Measurements from ENCODE around the gene IQCC.

Gene IQCC

DNA sequence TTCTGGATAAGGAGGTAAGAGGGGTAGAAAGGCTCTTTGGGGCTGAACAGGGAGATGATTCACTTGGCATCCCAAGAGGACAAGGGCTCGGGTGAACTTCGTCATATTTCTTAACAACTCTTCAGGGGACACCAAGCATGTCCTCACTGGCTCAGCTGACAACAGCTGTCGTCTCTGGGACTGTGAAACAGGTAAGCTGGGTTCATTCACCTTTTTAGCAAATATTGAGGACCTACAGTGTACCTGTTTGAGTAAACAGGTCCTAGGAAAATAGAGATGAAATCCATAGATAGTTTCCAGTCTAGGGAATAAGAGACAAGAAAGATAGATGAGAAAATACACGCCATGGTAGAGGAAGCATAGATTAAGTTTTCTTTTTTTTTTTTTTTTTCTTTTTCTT, 18.8 kb downstream of the IQCC start:
- DNase-seq = no peak

DNA sequence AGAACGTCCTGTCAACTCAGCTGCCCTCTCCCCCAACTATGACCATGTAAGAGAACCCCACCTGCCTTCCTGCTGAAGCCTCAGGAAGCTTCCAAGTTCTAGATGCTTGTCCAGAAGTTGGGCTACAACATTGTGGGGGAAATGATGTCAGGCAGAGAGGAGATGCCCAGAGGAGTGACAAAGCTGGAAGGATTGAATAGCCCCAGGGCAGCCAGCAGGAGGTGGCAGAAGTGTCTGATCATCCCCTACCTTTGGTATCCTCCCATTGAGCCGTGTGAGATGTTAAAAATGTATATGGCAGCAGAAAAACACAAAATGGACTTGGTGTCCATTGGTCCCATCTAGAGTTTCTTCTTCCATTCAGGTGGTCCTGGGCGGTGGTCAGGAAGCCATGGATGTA, 23.3 kb downstream of the IQCC start:
- no peak for DNase-seq

- DNase-seq = no peak
Measured at GRCh38 chr1:32231843-32232432, 26.5 kb downstream of the IQCC start.

- no peak for DNase-seq
Measured at GRCh38 chr1:32232558-32233304, 27.3 kb downstream of the IQCC start.

GRCh38 chr1:32234792-32235191, 29.3 kb downstream of the IQCC start:
- DNase-seq = no peak

DNA sequence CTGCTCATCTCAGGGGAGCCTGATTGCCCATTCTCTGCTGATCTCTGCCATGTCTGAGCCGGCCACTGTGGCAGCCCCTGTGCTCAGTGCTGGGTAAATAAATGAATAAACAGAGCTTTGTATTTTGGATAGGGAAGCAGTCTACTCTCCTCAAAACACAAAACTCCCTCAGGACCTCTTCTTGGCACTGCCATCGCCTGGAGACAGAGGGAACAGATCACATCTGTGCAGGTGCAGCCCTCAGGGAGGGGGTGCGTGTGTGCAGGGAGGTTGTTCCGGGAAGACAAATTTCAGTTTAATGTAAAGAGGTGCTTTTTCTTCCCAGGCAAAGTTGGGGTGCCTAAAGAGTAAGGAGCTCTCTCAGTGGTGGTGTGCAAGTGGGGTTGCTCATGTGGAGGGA, 33.9 kb downstream of the IQCC start:
- no peak for DNase-seq

DNA sequence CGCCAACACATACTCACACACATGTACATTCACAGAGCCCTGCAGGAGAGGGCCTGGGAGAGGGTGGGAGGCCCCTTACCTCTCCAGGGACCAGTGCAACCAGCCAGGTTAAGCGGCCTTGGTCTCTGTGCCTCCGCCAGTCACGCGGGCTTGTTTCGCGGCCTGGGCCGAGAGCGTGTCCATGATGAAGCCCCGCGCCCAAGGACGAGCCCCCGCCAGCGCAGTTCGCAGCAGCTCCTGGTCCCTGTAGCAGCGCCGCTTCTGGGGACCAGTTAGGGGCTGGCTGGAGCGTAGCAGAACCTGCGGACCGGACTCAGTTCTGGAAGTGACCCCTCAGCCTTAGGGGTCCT, 34.3 kb downstream of the IQCC start:
- DNase-seq = peak; percentile 13

GRCh38 chr1:32240140-32240951, 34.9 kb downstream of the IQCC start:
- DNase-seq = peak; percentile 34

DNA sequence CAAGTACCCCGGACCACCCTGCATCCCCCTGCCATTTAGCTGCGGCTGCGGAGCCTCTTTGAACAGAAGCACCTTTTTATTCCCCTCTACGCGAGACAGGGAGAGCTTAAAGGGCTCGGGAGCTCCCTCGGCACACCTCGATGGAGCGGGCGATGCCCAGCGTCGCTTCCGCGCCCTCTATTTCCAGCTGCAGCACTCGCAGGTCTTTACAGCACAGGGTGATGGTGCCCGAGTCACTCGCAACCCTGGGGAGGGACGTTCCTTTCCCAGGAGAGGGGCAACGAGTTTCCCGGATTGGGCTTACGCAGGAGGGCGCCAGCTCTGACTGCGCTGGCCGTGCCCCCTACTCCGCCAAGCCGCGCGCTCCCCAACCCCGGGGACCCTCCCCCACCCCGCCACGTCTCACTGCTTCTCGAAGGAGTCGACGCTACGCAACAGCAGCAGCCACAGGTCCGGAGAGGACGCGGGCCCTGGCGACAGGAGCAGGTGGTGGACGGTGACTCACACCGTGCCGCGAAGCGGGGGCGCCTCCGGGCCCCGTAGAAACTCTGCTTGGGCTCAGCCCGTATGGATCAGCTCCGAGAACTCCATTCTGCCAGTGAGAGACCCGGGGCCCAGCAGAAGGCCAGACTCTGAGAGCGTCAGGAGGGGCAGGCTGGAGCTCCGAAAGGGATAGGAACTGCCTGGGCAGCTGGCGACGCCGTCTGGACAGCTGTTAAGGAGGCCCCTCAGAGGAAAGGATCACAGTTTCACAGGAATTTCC, 35.7 kb downstream of the IQCC start:
- DNase-seq = no peak

DNA sequence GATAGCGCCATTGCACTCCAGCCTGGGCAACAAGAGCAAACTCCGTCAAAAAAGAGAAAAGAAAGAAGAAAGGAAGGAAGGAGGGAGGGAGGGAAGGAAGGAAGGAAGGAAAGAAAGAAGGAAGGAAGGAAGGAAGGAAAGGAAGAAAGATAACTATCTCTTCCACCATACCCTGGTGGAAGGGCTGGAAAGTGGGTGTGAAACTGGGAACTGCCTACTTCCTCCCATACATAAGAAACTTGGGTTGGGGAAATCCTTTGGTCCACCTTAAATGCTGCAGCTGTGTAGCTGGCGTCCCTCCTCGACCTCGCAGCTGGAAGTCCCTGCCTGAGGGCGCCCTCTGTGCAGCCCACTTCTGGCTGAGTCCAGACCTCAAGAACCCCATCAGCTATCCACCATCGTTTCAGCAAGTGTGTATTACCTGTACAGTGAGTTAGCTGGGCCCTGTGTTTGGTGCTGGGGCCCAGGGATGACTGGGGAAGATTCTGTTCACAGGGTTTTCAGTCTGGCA, 36.9 kb downstream of the IQCC start:
- DNase-seq = no peak

DNA sequence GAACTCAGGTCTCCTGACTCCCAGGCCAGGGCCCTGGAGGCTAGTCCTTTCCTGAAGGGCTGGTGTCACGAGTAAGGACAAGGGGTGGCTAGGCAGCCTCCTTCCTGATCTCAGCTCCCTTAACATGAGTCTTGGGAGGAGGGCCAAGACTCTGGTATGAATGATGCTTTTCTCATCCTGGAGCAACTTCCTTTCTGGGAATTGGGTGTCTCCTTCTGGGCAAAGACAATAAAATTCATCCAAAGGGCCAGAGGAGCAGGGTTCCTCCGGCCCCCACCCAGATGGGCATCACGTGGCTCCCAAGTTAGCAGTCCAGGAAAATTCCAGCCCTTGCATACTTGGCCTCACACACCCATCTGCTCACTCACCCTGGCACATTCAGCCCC, 41.4 kb downstream of the IQCC start, which contains the start of gene FAM167B:
Gene FAM167B, plus strand, starts transcription at position 335 of the 386 bp plus-strand sequence. CDS start 200 bp downstream, outside the sequence.
- DNase-seq = no peak

GRCh38 chr1:32247452-32247851, 42.0 kb downstream of the IQCC start:
- no peak for DNase-seq

DNA sequence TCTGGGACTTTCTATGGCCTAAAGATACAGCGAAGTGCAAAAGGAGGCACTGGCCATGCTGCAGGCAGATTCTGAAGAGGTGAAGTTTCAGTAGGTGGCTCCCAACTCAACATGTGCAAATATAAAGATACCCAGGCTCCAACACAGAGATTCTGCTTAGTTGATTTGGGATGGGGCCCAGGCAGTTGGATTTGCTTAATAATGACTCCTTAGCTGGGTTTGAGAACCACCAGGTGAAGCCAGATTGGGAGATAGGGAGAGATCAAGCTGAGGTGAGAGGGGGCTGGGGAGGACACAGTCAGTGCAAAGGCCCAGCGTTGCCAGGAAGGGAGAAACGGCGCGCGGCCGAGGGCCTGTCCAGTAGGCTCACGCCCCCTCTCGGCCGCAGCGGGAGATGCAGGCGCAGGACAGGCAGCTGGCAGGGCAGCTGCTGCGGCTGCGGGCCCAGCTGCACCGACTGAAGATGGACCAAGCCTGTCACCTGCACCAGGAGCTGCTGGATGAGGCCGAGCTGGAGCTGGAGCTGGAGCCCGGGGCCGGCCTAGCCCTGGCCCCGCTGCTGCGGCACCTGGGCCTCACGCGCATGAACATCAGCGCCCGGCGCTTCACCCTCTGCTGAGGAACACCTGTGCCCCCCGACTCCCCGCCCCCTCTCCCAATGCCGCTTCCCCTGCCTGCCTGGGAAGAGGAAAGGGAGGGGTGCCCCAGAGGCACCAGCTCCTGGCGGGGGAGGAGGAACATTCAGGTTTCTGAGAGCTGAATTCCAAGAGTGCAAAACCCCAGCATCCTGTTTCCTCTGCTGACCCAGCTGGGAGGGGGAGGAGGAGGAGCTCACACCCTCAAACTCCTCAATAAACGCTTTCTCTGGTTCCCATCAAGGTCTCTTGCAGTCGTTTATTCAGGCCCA, 42.8 kb downstream of the IQCC start:
- peak; percentile 39 for DNase-seq

GRCh38 chr1:32249831-32250525, 44.5 kb downstream of the IQCC start:
- DNase-seq = no peak

GRCh38 chr1:32250893-32251716, 45.6 kb downstream of the IQCC start, which contains the start of gene LCK:
Gene LCK (plus strand): TSS chr1:32251265. CDS start chr1:32274330, 23,065 bp downstream.
- no peak for DNase-seq

DNA sequence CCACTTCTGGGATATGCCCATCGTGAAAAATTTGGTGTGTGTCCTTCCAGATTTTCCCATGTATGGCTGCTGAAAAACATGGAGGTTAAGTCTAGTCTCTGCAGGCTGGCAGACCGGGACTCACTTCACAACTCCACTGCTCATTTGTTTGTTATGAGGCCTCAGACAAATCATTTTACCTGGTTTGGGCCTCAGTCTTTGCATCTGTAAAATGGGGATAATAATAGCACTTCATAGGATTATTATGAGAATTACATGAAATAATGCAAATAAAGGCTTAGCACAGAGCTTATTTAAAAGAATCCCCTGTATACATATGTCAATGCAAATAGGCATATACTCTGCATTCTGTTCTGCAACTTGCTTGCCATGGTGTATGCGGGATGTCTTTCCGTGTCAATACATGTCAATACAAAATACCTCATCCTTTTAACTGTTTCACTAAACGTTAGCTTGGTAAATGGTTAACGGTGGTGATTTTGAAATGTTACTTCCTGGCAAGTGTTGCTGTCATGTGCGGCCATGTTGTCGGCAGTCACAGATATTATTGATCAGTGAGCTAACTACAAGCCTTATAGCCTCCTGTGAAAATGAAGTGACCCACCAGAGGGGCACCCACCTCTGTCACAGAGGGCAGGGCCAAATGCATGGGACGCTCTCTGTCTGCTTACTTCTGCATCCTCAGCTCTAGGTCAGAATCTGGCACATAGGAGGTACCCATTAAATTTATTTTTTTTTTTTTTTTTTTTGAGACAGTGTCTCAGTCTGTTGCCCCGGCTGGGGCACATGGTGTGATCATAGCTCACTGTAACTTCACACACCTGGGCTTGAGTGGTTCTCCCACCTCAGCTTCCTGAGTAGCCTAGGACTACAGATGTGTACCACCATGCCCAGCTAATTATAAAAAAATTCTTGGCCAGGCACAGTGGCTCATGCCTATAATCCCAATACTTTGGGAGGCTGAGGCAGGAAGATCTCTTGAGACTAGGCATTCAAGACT, 49.9 kb downstream of the IQCC start:
- no peak for DNase-seq

DNA sequence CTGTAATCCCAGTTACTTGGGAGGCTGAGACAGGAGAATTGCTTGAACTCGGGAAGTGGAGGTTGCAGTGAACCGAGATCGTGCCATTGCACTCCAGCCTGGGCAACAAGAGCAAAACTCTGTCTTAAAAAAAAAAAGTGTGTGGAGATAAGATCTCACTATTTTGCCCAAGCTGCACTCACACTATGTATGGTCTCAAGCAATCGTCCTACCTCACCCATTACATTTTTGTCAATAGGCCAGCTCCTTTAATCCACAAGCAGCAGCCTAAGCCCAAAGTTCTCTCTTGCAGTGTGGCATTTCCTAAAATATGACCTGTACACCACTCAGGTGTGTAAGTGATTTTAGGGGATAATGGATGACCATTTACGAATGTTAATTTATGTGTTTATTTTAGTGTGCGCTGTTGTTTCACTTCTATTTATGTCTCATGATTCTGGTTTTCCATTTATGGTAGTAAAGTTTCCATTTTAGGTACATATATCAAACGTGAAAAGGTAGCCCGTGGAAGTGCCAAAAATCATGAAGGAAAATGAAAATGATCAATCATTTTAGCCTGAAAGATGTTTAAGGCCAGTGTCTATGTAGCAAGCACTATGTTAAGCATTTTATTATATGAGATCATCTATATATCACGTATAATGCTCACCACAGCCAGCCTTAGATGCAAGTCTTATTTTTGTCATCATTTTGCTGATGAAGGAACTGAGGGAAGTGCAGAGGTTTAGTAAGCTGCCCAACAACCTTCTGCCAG, 51.2 kb downstream of the IQCC start:
- DNase-seq = no peak

- no peak for DNase-seq
Measured at GRCh38 chr1:32257227-32257508, 51.7 kb downstream of the IQCC start.

Data from NCI-H748 treated with DMSO at 0.1 percent for 48 hours (cell line).